Measurements from ENCODE around the gene SNCB. TPM values are rescaled to one million over a fixed set of nuclear protein-coding genes. Genes with fewer than 3 reads are reported as not detected.

SNCB gene
- total and polyA plus RNA-seq, 2 of the 4 experiments (the other 2 are of a cell fraction): 0.41 TPM; not detected in 1

DNA sequence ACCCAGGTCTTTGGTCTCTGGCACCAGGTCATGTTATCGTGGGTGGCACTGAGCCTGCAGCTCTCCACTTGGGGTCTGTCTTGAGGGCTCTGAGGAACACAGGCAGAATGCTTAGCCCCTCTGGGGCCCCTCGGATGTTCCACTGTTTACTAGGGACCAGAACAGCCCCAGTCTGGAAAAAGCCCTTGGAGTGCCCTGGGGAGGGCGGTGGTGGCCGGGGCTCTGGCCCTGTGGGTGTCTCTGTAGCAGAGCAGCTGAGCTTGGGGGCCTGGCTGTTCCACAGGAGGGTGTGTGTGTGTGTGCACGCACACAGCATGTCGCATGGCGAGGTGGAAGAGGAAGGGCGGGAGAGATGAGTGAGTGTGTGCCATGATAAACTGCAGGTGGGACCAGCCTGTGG, 35.8 kb downstream of the SNCB start:
- Histone ChIP-seq H3K36me3 (ENCODE audit: control insufficient read depth, insufficient read depth, low read length) (no peaks in the 10 kb centered on the region; the same call in 1 of the 2 replicates), H3K18ac (ENCODE audit: low read depth, low read length) (no peak overlapping the region), H3K9me3 (ENCODE audit: control insufficient read depth, insufficient read depth, low read length) (no peaks in the 10 kb centered on the region), H2BK15ac (ENCODE audit: low read depth, low read length) (no peak overlapping the region), H4K91ac (ENCODE audit: insufficient read depth, low read depth, low read length) (no peak overlapping the region), H4K5ac (ENCODE audit: low read depth, low read length) (no peak overlapping the region), H3K4me3 (ENCODE audit: insufficient read depth, low read depth, low read length) (no peak overlapping the region), H3K79me1 (ENCODE audit: low read depth in 1 of 2, low read length in 2 of 2) (no peaks in the 10 kb centered on the region), H3K27ac (ENCODE audit: insufficient read depth, low read length) (no peak overlapping the region), H4K20me1 (ENCODE audit: insufficient read depth, low read length) (no peaks in the 10 kb centered on the region), H3K27me3 (ENCODE audit: control insufficient read depth, insufficient read depth, low read length) (no peaks in the 10 kb centered on the region), H3K4ac (ENCODE audit: low read depth, low read length) (no peak overlapping the region), H3K14ac (replicated peaks; ENCODE audit: low read depth, low read length) (no peak overlapping the region), H2BK120ac (ENCODE audit: low read depth, low read length) (no peak overlapping the region), H3K9me1 (ENCODE audit: insufficient read depth, low read length) (no peaks in the 10 kb centered on the region), H4K8ac (ENCODE audit: low read depth in 2 of 2, low read length in 2 of 2) (no peak overlapping the region), H2AFZ (replicated peaks; ENCODE audit: low read length, poor library complexity) (no peak overlapping the region), H2BK20ac (ENCODE audit: low read depth, low read length) (no peak overlapping the region), H3K23ac (ENCODE audit: low read depth, low read length) (no peak overlapping the region), H3K9ac (ENCODE audit: low read depth, low read length) (no peak overlapping the region), H3K4me1 (ENCODE audit: control insufficient read depth, insufficient read depth, low read length) (no peaks in the 10 kb centered on the region), H2AK9ac (replicated peaks; ENCODE audit: low read depth, low read length, poor library complexity) (no peak overlapping the region), H2AK5ac (ENCODE audit: low read depth, low read length) (no peak overlapping the region), H2BK5ac (ENCODE audit: low read depth, low read length, poor library complexity, severe bottlenecking) (no peak overlapping the region), H3K56ac (ENCODE audit: extremely low read depth, insufficient read depth, low read length) (no peak overlapping the region), H3K4me2 (ENCODE audit: low read depth, low read length) (no peak overlapping the region)
- no TSS peak for BruUV-seq (replicated peaks)
- in situ Hi-C loops (cut with MboI; ENCODE audit: low sequenced_read_pairs): no loop called here
- dilution Hi-C loops (cut with HindIII; ENCODE audit: low sequenced_read_pairs, unreplicated experiment): no loop called here
- ATAC-seq (ENCODE audit: low read depth) (no peak), DNase-seq (no peak)
- CTCF ChIA-PET: no interaction called here
- WGBS, 2 experiments (ENCODE audit: extremely low coverage in 2 of 2, insufficient read length in 1 of 2): 100% methylated on average over 4 of the region's 8 CpGs; no CpG with 5 or more reads in 1 of the 2 experiments
- TF ChIP-seq NFE2L2 (IDR thresholded peaks at IDR 0.05; ENCODE audit: low read depth, low read length) (no peak), MXI1 (IDR thresholded peaks at IDR 0.05; ENCODE audit: borderline replicate concordance, low read depth, low read length) (no peak), RAD21 (IDR thresholded peaks at IDR 0.05; ENCODE audit: low read length) (no peak), RCOR1 (IDR thresholded peaks at IDR 0.05; ENCODE audit: insufficient replicate concordance, low read length) (no peak), CEBPB (IDR thresholded peaks at IDR 0.05; ENCODE audit: low read depth, low read length) (no peak), BHLHE40 (IDR thresholded peaks at IDR 0.05; ENCODE audit: low read depth, low read length) (no peak)
- TF ChIP-seq, protein P1, sequence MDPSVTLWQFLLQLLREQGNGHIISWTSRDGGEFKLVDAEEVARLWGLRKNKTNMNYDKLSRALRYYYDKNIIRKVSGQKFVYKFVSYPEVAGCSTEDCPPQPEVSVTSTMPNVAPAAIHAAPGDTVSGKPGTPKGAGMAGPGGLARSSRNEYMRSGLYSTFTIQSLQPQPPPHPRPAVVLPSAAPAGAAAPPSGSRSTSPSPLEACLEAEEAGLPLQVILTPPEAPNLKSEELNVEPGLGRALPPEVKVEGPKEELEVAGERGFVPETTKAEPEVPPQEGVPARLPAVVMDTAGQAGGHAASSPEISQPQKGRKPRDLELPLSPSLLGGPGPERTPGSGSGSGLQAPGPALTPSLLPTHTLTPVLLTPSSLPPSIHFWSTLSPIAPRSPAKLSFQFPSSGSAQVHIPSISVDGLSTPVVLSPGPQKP (IDR thresholded peaks at IDR 0.05; ENCODE audit: borderline replicate concordance, low read depth, low read length): no peak
- POLR2A ChIA-PET (ENCODE audit: unreplicated experiment): no interaction called here
- intact Hi-C loops (cut with micrococcal nuclease): no loop called here

Measured in IMR-90 (cell line).